K562 (cell line): Measurements from ENCODE around the gene LRCH1. TPM values are rescaled to one million over a fixed set of nuclear protein-coding genes. Genes with fewer than 3 reads are reported as not detected.

Source experiments
- DACH1 ChIP-seq: fragments of 450-650 bp; IDR thresholded peaks from 2 replicates; pipeline ENCODE4 v1.6.1; 2018; ENCODE audit not compliant: partially characterized antibody
- FOXA1 ChIP-seq: fragments of 450-650 bp; IDR thresholded peaks from 2 replicates; pipeline ENCODE4 v1.6.1; 2016; ENCODE audit warnings: mild to moderate bottlenecking, borderline replicate concordance
- GMEB1 ChIP-seq: fragments of 250-450 bp; sonication (Bioruptor Pico); IDR thresholded peaks from 2 replicates; pipeline ENCODE4 v1.4.0; 2020; ENCODE audit warnings: mild to moderate bottlenecking
- GTF2B ChIP-seq: IDR thresholded peaks from 2 replicates; pipeline ENCODE4 v1.6.1; 2011; ENCODE audit not compliant: insufficient read length; ENCODE audit errors: extremely low read depth
- HNRNPH1 ChIP-seq: fragments of 200-400 bp; formaldehyde crosslinking; optimal IDR thresholded peaks from 2 replicates; pipeline ENCODE3; 2017; ENCODE audit warnings: low read depth, mild to moderate bottlenecking, low read length, moderate library complexity
- KLF1 ChIP-seq: fragments of 450-650 bp; IDR thresholded peaks from 2 replicates; pipeline ENCODE4 v1.6.1; 2016; ENCODE audit warnings: missing genetic modification characterization, missing compliant biosample characterization
- MAFF ChIP-seq: IDR thresholded peaks from 2 replicates; pipeline ENCODE4 v1.6.1; 2012; ENCODE audit warnings: low read length, improper control_type of control experiment
- MECOM ChIP-seq: fragments of 250-450 bp; sonication (Bioruptor Pico); IDR thresholded peaks from 2 replicates; pipeline ENCODE4 v1.8.0; 2022; ENCODE audit warnings: inconsistent platforms
- NR2C2 ChIP-seq, 2 experiments: fragments of 200-800 bp in 1 of 2; sonication (Bioruptor generic) in 1 of 2; sonication (generic) in 1 of 2; formaldehyde crosslinking in 1 of 2; IDR thresholded peaks; 2 replicates each; pipeline versions ENCODE4 v1.6.1 to v1.8.0; 2016 to 2022; ENCODE audit warnings: mild to moderate bottlenecking in 1 of 2, missing compliant biosample characterization in 1 of 2, missing genetic modification characterization in 1 of 2, missing genetic modification reagents in 1 of 2
- SIRT6 ChIP-seq: IDR thresholded peaks from one replicate; pipeline ENCODE4 v1.6.1; 2012; ENCODE audit warnings: low read depth, mild to moderate bottlenecking, control low read depth, inconsistent platforms, low read length, moderate library complexity
- STAT5A ChIP-seq: IDR thresholded peaks from 2 replicates; pipeline ENCODE4 v1.6.1; 2012; ENCODE audit warnings: low read length, inconsistent platforms, borderline replicate concordance
- ZNF133 ChIP-seq: fragments of 250-450 bp; sonication (Bioruptor Pico); IDR thresholded peaks from 2 replicates; pipeline ENCODE4 v1.4.0; 2020; ENCODE audit warnings: mild to moderate bottlenecking
- ZNF436 ChIP-seq: fragments of 250-450, 450-650 bp; sonication (Bioruptor Pico); formaldehyde crosslinking; IDR thresholded peaks from 2 replicates; pipeline ENCODE4 v1.7.0; 2020; ENCODE audit warnings: mild to moderate bottlenecking
- polyA plus RNA-seq, 8 experiments: library from polyadenylated mRNA; depleted of rRNA in 4 of 8; stranded (reverse) in 5 of 8; unstranded in 3 of 8; fragments of >200 nt; fragmentation: Nextera tagmentation in 2 of 8; fragmentation: Illumina TruSeq in 1 of 8; extraction: Ambion mirVana in 2 of 8; extraction: Trizol in 1 of 8; gene quantifications; 2 replicates each; pipeline versions ENCODE4 v1.2.1 to v1.2.3, GENCODE V29; 2011 to 2014; ENCODE audit warnings: inconsistent platforms in 1 of 8, missing spikeins in 1 of 8
- total RNA-seq, 7 experiments: library from RNA; depleted of rRNA in 6 of 7; stranded (reverse); fragments of >200 nt in 6 of 7; fragmentation: Illumina TruSeq in 2 of 7; extraction: Trizol in 2 of 7; gene quantifications; 2 replicates each; pipeline versions ENCODE4 v1.2.1 to v1.2.3, GENCODE V29; 2011 to 2021; ENCODE audit warnings: low replicate concordance in 1 of 7
- TF ChIP-seq, protein P1 (sequence below): fragments of 250-450 bp; sonication (Bioruptor Pico); IDR thresholded peaks from 2 replicates; pipeline ENCODE4 v1.9.0; 2021; ENCODE audit warnings: mild to moderate bottlenecking, inconsistent platforms
- TF ChIP-seq, protein P2 (sequence below): fragments of 250-450 bp; sonication (Bioruptor Pico); IDR thresholded peaks from 2 replicates; pipeline ENCODE4 v1.8.0; 2021; ENCODE audit warnings: borderline replicate concordance, mild to moderate bottlenecking, moderate library complexity; ENCODE audit not compliant: poor library complexity, severe bottlenecking
- TF ChIP-seq, protein P3 (sequence below), 2 experiments: fragments of 450-650 bp; conservative IDR thresholded peaks; 2 replicates each; pipeline ENCODE4 v1.6.1; 2017; ENCODE audit warnings: mild to moderate bottlenecking in 2 of 2, moderate library complexity in 2 of 2
- TF ChIP-seq, protein P4 (sequence below): IDR thresholded peaks from 2 replicates; pipeline ENCODE4 v1.6.1; 2014; ENCODE audit warnings: antibody characterized with exemption

The LRCH1 gene
- total and polyA plus RNA-seq, 9 of the 15 experiments (the other 6 are each of a cell fraction or from before 2014, with no cell fraction given): 1.1 to 6.8 (median 3.7) TPM

- TF ChIP-seq GMEB1 (CRISPR knock-in tag) (no peak), MECOM (CRISPR knock-in tag) (no peak), HNRNPH1 (no peak), MAFF (no peak), GTF2B (no peak), NR2C2 (CRISPR knock-in tag; IDR thresholded peaks at IDR 0.05) (peak; percentile 22; the same call in 1 of the 2 replicates), NR2C2 (tag; IDR thresholded peaks at IDR 0.05) (peak; percentile 74), ZNF436 (CRISPR knock-in tag) (no peak), ZNF133 (CRISPR knock-in tag) (no peak), KLF1 (tag) (no peak), FOXA1 (no peak), STAT5A (peak; percentile 50; the same call in 1 of the 2 replicates), SIRT6 (no peak), DACH1 (peak; percentile 62)
- TF ChIP-seq, protein P1, sequence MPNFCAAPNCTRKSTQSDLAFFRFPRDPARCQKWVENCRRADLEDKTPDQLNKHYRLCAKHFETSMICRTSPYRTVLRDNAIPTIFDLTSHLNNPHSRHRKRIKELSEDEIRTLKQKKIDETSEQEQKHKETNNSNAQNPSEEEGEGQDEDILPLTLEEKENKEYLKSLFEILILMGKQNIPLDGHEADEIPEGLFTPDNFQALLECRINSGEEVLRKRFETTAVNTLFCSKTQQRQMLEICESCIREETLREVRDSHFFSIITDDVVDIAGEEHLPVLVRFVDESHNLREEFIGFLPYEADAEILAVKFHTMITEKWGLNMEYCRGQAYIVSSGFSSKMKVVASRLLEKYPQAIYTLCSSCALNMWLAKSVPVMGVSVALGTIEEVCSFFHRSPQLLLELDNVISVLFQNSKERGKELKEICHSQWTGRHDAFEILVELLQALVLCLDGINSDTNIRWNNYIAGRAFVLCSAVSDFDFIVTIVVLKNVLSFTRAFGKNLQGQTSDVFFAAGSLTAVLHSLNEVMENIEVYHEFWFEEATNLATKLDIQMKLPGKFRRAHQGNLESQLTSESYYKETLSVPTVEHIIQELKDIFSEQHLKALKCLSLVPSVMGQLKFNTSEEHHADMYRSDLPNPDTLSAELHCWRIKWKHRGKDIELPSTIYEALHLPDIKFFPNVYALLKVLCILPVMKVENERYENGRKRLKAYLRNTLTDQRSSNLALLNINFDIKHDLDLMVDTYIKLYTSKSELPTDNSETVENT (CRISPR knock-in tag): no peak
- TF ChIP-seq, protein P2, sequence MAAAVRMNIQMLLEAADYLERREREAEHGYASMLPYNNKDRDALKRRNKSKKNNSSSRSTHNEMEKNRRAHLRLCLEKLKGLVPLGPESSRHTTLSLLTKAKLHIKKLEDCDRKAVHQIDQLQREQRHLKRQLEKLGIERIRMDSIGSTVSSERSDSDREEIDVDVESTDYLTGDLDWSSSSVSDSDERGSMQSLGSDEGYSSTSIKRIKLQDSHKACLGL (CRISPR knock-in tag): no peak
- TF ChIP-seq, protein P3, sequence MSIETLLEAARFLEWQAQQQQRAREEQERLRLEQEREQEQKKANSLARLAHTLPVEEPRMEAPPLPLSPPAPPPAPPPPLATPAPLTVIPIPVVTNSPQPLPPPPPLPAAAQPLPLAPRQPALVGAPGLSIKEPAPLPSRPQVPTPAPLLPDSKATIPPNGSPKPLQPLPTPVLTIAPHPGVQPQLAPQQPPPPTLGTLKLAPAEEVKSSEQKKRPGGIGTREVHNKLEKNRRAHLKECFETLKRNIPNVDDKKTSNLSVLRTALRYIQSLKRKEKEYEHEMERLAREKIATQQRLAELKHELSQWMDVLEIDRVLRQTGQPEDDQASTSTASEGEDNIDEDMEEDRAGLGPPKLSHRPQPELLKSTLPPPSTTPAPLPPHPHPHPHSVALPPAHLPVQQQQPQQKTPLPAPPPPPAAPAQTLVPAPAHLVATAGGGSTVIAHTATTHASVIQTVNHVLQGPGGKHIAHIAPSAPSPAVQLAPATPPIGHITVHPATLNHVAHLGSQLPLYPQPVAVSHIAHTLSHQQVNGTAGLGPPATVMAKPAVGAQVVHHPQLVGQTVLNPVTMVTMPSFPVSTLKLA (conservative IDR thresholded peaks at IDR 0.05): peak; percentile 69 to 79
- TF ChIP-seq, protein P4, sequence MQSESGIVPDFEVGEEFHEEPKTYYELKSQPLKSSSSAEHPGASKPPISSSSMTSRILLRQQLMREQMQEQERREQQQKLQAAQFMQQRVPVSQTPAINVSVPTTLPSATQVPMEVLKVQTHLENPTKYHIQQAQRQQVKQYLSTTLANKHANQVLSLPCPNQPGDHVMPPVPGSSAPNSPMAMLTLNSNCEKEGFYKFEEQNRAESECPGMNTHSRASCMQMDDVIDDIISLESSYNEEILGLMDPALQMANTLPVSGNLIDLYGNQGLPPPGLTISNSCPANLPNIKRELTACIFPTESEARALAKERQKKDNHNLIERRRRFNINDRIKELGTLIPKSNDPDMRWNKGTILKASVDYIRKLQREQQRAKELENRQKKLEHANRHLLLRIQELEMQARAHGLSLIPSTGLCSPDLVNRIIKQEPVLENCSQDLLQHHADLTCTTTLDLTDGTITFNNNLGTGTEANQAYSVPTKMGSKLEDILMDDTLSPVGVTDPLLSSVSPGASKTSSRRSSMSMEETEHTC: peak; percentile 49; the same call in 1 of the 2 replicates
Observed at GRCh38 chr13:46687810-46688209, 134.8 kb downstream of the LRCH1 start (continued).
